ENCODE measurements around the gene NPAS3.

The NPAS3 gene

DNA sequence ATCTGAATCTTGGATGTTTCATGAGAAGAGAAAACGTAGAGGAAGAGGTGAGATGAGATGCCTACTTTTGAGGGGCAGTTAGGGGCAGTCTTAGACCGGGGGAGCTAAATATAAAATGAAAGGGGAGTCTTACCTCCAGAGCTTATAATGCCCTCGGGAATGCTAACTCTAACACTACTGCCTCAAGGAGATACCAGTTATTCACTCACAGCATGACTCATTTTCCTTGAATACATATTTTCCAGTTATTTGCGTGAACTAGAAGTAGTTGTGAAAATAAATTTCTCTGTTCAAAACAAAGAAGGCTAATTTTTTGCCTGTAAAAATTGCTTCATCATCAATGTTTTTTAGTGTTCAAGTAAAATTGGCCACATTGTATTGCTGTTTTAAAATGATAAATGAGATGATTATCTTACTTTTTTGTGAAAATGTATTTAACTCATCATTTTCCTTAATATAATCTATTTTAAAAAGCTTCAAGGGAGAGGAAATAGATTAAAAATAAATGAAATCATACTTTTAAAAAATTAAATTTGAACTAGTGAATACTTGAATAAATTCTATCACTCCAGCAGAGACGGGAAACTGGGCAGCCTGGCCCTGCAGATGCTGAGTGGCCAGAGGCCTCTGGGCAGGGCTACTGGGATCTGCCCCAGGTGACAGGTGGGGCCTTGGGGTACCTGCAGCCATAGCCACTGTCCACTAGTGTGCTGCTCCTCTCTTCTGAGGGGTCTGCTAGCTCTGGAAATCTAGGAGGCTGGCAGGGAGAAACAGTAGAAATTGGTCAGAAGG, 672.9 kb downstream of the NPAS3 start:
- no peak for DNase-seq (ENCODE audit: low read depth)

DNA sequence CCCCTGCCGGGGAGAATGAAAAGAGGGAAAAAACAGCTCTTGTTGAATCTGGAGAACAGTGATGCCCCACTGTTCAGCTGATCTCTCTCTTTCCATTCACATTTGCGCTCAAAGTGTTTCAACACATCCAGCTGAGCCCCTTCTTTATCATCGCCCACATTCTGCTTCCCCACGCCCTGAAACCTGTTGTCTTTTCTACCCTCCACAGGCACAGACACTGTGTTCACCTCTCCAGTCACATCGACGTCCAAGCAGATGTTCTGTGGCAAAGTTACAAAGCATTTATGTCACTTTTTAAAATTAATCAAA, 673.5 kb downstream of the NPAS3 start:
- H3K4me3 ChIP-seq (ENCODE audit: low read depth, low read length): no peak overlapping the region
- TF ChIP-seq, protein P1, sequence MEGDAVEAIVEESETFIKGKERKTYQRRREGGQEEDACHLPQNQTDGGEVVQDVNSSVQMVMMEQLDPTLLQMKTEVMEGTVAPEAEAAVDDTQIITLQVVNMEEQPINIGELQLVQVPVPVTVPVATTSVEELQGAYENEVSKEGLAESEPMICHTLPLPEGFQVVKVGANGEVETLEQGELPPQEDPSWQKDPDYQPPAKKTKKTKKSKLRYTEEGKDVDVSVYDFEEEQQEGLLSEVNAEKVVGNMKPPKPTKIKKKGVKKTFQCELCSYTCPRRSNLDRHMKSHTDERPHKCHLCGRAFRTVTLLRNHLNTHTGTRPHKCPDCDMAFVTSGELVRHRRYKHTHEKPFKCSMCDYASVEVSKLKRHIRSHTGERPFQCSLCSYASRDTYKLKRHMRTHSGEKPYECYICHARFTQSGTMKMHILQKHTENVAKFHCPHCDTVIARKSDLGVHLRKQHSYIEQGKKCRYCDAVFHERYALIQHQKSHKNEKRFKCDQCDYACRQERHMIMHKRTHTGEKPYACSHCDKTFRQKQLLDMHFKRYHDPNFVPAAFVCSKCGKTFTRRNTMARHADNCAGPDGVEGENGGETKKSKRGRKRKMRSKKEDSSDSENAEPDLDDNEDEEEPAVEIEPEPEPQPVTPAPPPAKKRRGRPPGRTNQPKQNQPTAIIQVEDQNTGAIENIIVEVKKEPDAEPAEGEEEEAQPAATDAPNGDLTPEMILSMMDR (IDR thresholded peaks at IDR 0.05; ENCODE audit: insufficient read depth, low read depth, low read length, missing control alignments): no peak
- no peak for DNase-seq (ENCODE audit: low read depth)

More for the DNA sequence above, 672.9 kb downstream of the NPAS3 start:
- TF ChIP-seq, protein P1 (IDR thresholded peaks at IDR 0.05; ENCODE audit: insufficient read depth, low read depth, low read length, missing control alignments): no peak
- H3K4me3 ChIP-seq (ENCODE audit: low read depth, low read length): no peak overlapping the region

GRCh38 chr14:33617154-33617553, 678.5 kb downstream of the NPAS3 start:
- H3K4me3 ChIP-seq (ENCODE audit: low read depth, low read length): no peak overlapping the region
- DNase-seq (ENCODE audit: low read depth): no peak
- TF ChIP-seq, protein P1 (IDR thresholded peaks at IDR 0.05; ENCODE audit: insufficient read depth, low read depth, low read length, missing control alignments): no peak

DNA sequence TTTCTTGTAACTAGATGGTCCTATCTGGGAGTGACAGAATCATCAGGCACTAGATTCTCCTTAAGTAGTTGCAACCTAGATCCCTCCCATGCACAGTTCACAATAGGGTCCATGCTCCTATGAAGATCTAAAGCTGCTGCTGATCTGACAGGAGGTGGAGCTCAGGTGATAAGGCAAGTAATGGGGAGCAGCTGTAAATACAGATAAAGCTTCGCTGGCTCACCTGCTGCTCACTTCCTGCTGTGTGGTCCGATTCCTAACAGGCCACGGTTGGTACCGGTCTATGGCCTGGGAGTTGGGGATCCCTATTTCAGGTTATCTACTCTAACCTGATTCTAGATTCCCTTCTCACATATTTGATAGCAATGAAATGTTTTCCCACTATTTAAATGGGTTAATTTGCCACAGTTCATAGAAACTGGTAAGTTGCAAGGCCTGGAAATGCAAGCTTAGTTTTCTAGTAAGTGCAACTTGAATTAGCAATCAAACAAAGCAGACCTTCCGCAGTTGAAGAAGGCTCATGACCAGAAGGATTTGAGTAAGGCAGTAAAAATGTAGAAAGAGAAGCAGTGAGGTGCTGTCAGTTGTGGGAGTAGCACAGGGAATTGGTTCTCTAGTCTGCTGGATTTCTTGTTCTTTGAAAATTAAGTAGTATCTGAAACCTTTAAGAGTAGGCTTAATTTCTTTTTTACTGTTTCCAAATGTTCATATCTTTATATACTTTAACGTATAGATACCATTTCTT, 679.9 kb downstream of the NPAS3 start:
- DNase-seq (ENCODE audit: low read depth): no peak
- TF ChIP-seq, protein P1 (IDR thresholded peaks at IDR 0.05; ENCODE audit: insufficient read depth, low read depth, low read length, missing control alignments): no peak
- H3K4me3 ChIP-seq (ENCODE audit: low read depth, low read length): no peak overlapping the region

DNA sequence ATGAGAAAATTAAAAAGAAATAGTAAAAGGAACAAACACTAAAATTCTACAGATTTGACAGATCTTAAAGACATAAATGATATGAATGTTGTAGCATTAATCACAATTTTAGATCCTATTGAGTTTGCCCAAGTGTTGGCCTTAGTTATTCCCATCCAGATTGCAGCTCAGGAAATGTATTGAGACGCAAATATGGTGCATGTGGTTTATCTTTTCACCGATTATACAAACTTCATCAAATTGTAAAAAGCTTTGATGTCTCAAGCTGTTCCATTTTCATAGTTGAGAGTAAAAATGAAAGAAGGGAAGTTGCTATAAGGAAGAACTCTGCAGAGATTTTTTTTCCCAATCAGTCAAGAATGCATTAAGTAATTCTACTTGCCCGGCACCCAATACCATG, 683.8 kb downstream of the NPAS3 start:
- H3K4me3 ChIP-seq (ENCODE audit: low read depth, low read length): no peak overlapping the region
- TF ChIP-seq, protein P1 (IDR thresholded peaks at IDR 0.05; ENCODE audit: insufficient read depth, low read depth, low read length, missing control alignments): no peak
- no peak for DNase-seq (ENCODE audit: low read depth)

GRCh38 chr14:33629792-33630191, 691.1 kb downstream of the NPAS3 start:
- TF ChIP-seq, protein P1 (IDR thresholded peaks at IDR 0.05; ENCODE audit: insufficient read depth, low read depth, low read length, missing control alignments): no peak
- DNase-seq (ENCODE audit: low read depth): no peak
- H3K4me3 ChIP-seq (ENCODE audit: low read depth, low read length): no peak overlapping the region
